GM12878 (cell line): ENCODE results near the gene PI4KA. TPM values are rescaled to one million over a fixed set of nuclear protein-coding genes. Genes with fewer than 3 reads are reported as not detected.

Experiments
- ATAC-seq: fragments of 200-7000 bp; cut with Tn5 transposase; 3 replicates; pipeline ENCODE4 v1.9.1; 2020; ENCODE audit warnings: mild to moderate bottlenecking, moderate library complexity
- BruUV-seq: library from RNA; stranded (reverse); fragments of 400-500 nt; replicated peaks from 2 replicates; lab custom pipeline; 2021; lab: Mats Ljungman, UMichigan
- CTCF ChIA-PET: fragments of 300-600 bp; sonication (Branson Sonifier 250); formaldehyde crosslinking; extraction: SDS; loops from one replicate; lab custom pipeline; 2021; ENCODE audit warnings: inconsistent platforms; lab: Yijun Ruan, JAX
- POLR2A ChIA-PET: fragments of 350-600 bp; formaldehyde crosslinking; extraction: SDS; loops from one replicate; lab custom pipeline; 2021; ENCODE audit warnings: inconsistent platforms; lab: Charles Lee
- RAD21 ChIA-PET: fragments of 300-600 bp; sonication (Branson Sonifier 250); formaldehyde crosslinking; loops from one replicate; lab custom pipeline; 2023; ENCODE audit warnings: antibody characterized with exemption; ENCODE audit not compliant: unreplicated experiment; lab: Charles Lee
- SMC1A ChIA-PET: fragments of 300-600 bp; sonication (Branson Sonifier 250); formaldehyde crosslinking; loops from one replicate; lab custom pipeline; 2023; ENCODE audit not compliant: unreplicated experiment, uncharacterized antibody; lab: Charles Lee
- DNase-seq: peaks from one replicate; pipeline ENCODE4 v3.0.0-alpha.2; 2011; ENCODE audit warnings: low read depth, low spot score
- FAIRE-seq: peaks from 3 replicates; lab custom pipeline; 2011; peaks lifted over from hg19 to GRCh38; lab: Jason Lieb, UNC
- H2AFZ ChIP-seq: 2 replicates; pipeline ENCODE4 v1.6.0; 2011; ENCODE audit warnings: low read depth, low read length, control low read depth; ENCODE audit not compliant: control insufficient read depth
- H3K27ac ChIP-seq: 2 replicates; pipeline ENCODE4 v1.5.1; 2011; ENCODE audit warnings: control low read depth; ENCODE audit not compliant: control insufficient read depth, insufficient read depth
- H3K27me3 ChIP-seq, 2 experiments: replicated peaks in 1 of 2; 2 replicates each; pipeline versions ENCODE4 v1.6.0 to v1.6.1; 2011; ENCODE audit warnings: low read length in 1 of 2; ENCODE audit not compliant: control insufficient read depth in 2 of 2, insufficient read depth in 2 of 2
- H3K36me3 ChIP-seq, 2 experiments: 2 replicates each; pipeline ENCODE4 v1.5.1; 2011; ENCODE audit warnings: low read length in 1 of 2; ENCODE audit not compliant: control insufficient read depth in 2 of 2, insufficient read depth in 2 of 2
- H3K4me1 ChIP-seq: 2 replicates; pipeline ENCODE4 v1.6.1; 2011; ENCODE audit warnings: mild to moderate bottlenecking, low read length, moderate library complexity, mixed read lengths; ENCODE audit not compliant: control insufficient read depth, insufficient read depth
- H3K4me2 ChIP-seq: 2 replicates; pipeline ENCODE4 v1.6.0; 2011; ENCODE audit warnings: control low read depth; ENCODE audit not compliant: control insufficient read depth, insufficient read depth
- H3K4me3 ChIP-seq: fragments of 200-600 bp; sonication (generic); 2 replicates; pipeline ENCODE4 v1.5.1; 2016
- H3K79me2 ChIP-seq: 2 replicates; pipeline ENCODE4 v1.6.0; 2011; ENCODE audit warnings: low read length; ENCODE audit not compliant: control insufficient read depth, insufficient read depth
- H3K9ac ChIP-seq: 2 replicates; pipeline ENCODE4 v1.8.0; 2011; ENCODE audit warnings: low read length, control low read depth, mixed read lengths; ENCODE audit not compliant: control insufficient read depth, insufficient read depth
- H3K9me3 ChIP-seq: replicated peaks from 3 replicates; pipeline ENCODE4 v1.5.1; 2011; ENCODE audit warnings: mild to moderate bottlenecking, low read length; ENCODE audit not compliant: control insufficient read depth, insufficient read depth
- H4K20me1 ChIP-seq: 2 replicates; pipeline ENCODE4 v1.6.0; 2011; ENCODE audit not compliant: control insufficient read depth, insufficient read depth
- BHLHE40 ChIP-seq, 2 experiments: fragments of 450-650 bp in 1 of 2; IDR thresholded peaks; 2 replicates each; pipeline ENCODE4 v1.6.1; 2011 to 2017; ENCODE audit warnings: low read depth in 2 of 2, borderline replicate concordance in 1 of 2, improper control_type of control experiment in 1 of 2, low read length in 1 of 2, mild to moderate bottlenecking in 1 of 2
- BRCA1 ChIP-seq: IDR thresholded peaks from 2 replicates; pipeline ENCODE4 v1.6.1; 2011; ENCODE audit warnings: low read depth, low read length, improper control_type of control experiment
- CBX5 ChIP-seq: sonication (generic); IDR thresholded peaks from 2 replicates; pipeline ENCODE4 v1.6.1; 2016; ENCODE audit warnings: low read depth, moderate library complexity, mild to moderate bottlenecking, inconsistent platforms
- GABPA ChIP-seq: IDR thresholded peaks from 2 replicates; pipeline ENCODE4 v1.6.1; 2014; ENCODE audit warnings: antibody characterized with exemption, low read depth, mild to moderate bottlenecking, inconsistent platforms
- IRF4 ChIP-seq: IDR thresholded peaks from 2 replicates; pipeline ENCODE4 v1.6.1; 2011; ENCODE audit warnings: low read depth, low read length
- MTA3 ChIP-seq: IDR thresholded peaks from 2 replicates; pipeline ENCODE4 v1.6.1; 2012; ENCODE audit warnings: low read length, inconsistent platforms, borderline replicate concordance
- NR2C2 ChIP-seq: IDR thresholded peaks from 2 replicates; pipeline ENCODE4 v1.6.1; 2011; ENCODE audit warnings: borderline replicate concordance, low read depth; ENCODE audit not compliant: control insufficient read depth, insufficient read length
- RFX5 ChIP-seq: IDR thresholded peaks from 2 replicates; pipeline ENCODE4 v1.6.1; 2011; ENCODE audit warnings: low read depth, low read length, improper control_type of control experiment
- SMARCA5 ChIP-seq: fragments of 450-650 bp; IDR thresholded peaks from 2 replicates; pipeline ENCODE4 v1.6.1; 2017; ENCODE audit warnings: mild to moderate bottlenecking
- SREBF2 ChIP-seq: IDR thresholded peaks from 2 replicates; pipeline ENCODE4 v1.6.1; 2012; ENCODE audit warnings: mild to moderate bottlenecking, low read length
- STAT3 ChIP-seq: IDR thresholded peaks from 2 replicates; pipeline ENCODE4 v1.6.1; 2011; ENCODE audit warnings: low read depth, low read length, improper control_type of control experiment
- ZNF217 ChIP-seq: fragments of 450-650 bp; IDR thresholded peaks from 2 replicates; pipeline ENCODE4 v1.6.1; 2017; ENCODE audit warnings: antibody characterized with exemption, mild to moderate bottlenecking
- ZNF24 ChIP-seq: fragments of 450-650 bp; IDR thresholded peaks from 2 replicates; pipeline ENCODE4 v1.6.1; 2017; ENCODE audit warnings: antibody characterized with exemption, mild to moderate bottlenecking
- ZNF622 ChIP-seq: fragments of 450-650 bp; IDR thresholded peaks from 2 replicates; pipeline ENCODE4 v1.6.1; 2017; ENCODE audit warnings: mild to moderate bottlenecking, inconsistent platforms
- WGBS: methylation state at CpG from one replicate; pipeline ENCODE4 v1.1.6; 2016; ENCODE audit warnings: low lambda C conversion rate; ENCODE audit not compliant: insufficient replicate concordance, insufficient coverage; ENCODE audit errors: missing lambda C conversion rate; 5-methylcytosine and 5-hydroxymethylcytosine counted together
- in situ Hi-C: fragments of 300-500 bp; cut with MboI; formaldehyde crosslinking; loops from 9 replicates; pipeline ENCODE4 v1.14.3; 2018; ENCODE audit warnings: mixed read lengths
- intact Hi-C: fragments of 100-400 bp; cut with micrococcal nuclease; formaldehyde crosslinking; loops from one replicate; pipeline ENCODE4 v1.14.2; 2022; ENCODE audit not compliant: unreplicated experiment
- polyA plus RNA-seq, 11 experiments: library from polyadenylated mRNA; depleted of rRNA in 4 of 11; unstranded in 6 of 11; stranded (reverse) in 5 of 11; fragments of >200 nt; fragmentation: Nextera tagmentation in 4 of 11; fragmentation: Illumina TruSeq in 1 of 11; extraction: Ambion mirVana in 4 of 11; extraction: Trizol in 1 of 11; gene quantifications; 1 replicate in 1 of 11; 2 replicates in 10 of 11; pipeline versions ENCODE4 v1.2.1 to v1.2.3, GENCODE V29; 2011 to 2016; ENCODE audit warnings: inconsistent platforms in 2 of 11, missing spikeins in 2 of 11, low read depth in 1 of 11
- total RNA-seq, 4 experiments: library from RNA; depleted of rRNA in 3 of 4; stranded (reverse); fragments of >200 nt in 3 of 4; fragmentation: Illumina TruSeq in 1 of 4; extraction: Trizol in 1 of 4; gene quantifications; 2 replicates each; pipeline versions ENCODE4 v1.2.1 to v1.2.3, GENCODE V29; 2013 to 2021
- TF ChIP-seq, protein P1 (sequence below): IDR thresholded peaks from 2 replicates; pipeline ENCODE4 v1.6.1; 2011; ENCODE audit warnings: low read depth, mild to moderate bottlenecking, low read length, moderate library complexity, borderline replicate concordance; ENCODE audit errors: extremely low read depth
- TF ChIP-seq, protein P2 (sequence below): fragments of 450-650 bp; IDR thresholded peaks from 2 replicates; pipeline ENCODE4 v1.6.1; 2017; ENCODE audit warnings: mild to moderate bottlenecking, moderate library complexity

Gene PI4KA
- total and polyA plus RNA-seq, 10 of the 15 experiments (the other 5 are each of a cell fraction or from before 2014, with no cell fraction given), result 4.2 to 78.4 (median 42.1) TPM

DNA sequence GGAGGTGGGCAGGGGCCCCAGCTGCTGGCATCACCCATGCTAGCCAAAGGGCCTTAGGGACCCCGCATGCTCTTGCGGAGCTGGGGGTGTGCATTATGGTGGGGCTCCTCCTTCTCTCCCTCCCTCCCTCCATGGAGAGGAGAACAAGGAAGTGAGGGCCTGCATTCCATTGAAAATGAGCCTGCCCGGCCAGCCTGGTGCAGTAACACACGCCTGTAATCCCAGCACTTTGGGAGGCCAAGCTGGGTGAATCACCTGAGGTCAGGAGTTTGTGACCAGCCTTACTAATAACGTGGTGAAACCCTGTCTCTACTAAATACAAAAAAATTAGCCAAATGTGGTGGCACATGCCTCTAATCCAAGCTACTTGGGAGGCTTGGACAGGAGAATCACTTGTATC, 22.6 kb upstream of the PI4KA start:
- in situ Hi-C loops, result no loop called here
- Histone ChIP-seq H3K9me3 (no peaks in the 10 kb centered on the region), H3K27ac (no peak overlapping the region), H3K79me2 (no peaks in the 10 kb centered on the region), H3K36me3 (peaks cover 3 to 8% of the 10 kb centered on the region in 2 experiments), H2AFZ (no peak overlapping the region), H3K27me3 (no peaks in the 10 kb centered on the region), H4K20me1 (no peaks in the 10 kb centered on the region), H3K4me2 (no peak overlapping the region), H3K9ac (no peak overlapping the region), H3K4me1 (no peaks in the 10 kb centered on the region), H3K4me3 (no peak overlapping the region)
- no TSS peak for BruUV-seq
- ATAC-seq (no peak), DNase-seq (no peak), FAIRE-seq (no peak)
- CTCF ChIA-PET, result no interaction called here
- POLR2A ChIA-PET, result interaction anchor here (0.6 to 0.7 kb wide), 2 partner anchors 10 to 22 kb away, joined by 3 read pairs; no protein-coding TSS in a partner anchor
- 96% methylated on average over 4 of the region's 5 CpGs for WGBS
- SMC1A ChIA-PET, result interaction anchor here (1.0 kb wide), 1 partner anchor 18 kb away, joined by 3 read pairs; no protein-coding TSS in a partner anchor
- RAD21 ChIA-PET, result no interaction called here
- no peak for TF ChIP-seq IRF4
- TF ChIP-seq CBX5, result no peak
- TF ChIP-seq GABPA, result no peak
- TF ChIP-seq BHLHE40 (IDR thresholded peaks at IDR 0.05; ENCODE audit: borderline replicate concordance in 1 of 2, low read depth in 2 of 2, low read length in 1 of 2), result no peak
- TF ChIP-seq SMARCA5, result no peak
- no peak for TF ChIP-seq ZNF24
- no peak for TF ChIP-seq NR2C2
- TF ChIP-seq MTA3, result no peak
- no peak for TF ChIP-seq SREBF2
- TF ChIP-seq, protein P1, sequence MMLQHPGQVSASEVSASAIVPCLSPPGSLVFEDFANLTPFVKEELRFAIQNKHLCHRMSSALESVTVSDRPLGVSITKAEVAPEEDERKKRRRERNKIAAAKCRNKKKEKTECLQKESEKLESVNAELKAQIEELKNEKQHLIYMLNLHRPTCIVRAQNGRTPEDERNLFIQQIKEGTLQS, result no peak
- no peak for TF ChIP-seq STAT3
- TF ChIP-seq, protein P2, sequence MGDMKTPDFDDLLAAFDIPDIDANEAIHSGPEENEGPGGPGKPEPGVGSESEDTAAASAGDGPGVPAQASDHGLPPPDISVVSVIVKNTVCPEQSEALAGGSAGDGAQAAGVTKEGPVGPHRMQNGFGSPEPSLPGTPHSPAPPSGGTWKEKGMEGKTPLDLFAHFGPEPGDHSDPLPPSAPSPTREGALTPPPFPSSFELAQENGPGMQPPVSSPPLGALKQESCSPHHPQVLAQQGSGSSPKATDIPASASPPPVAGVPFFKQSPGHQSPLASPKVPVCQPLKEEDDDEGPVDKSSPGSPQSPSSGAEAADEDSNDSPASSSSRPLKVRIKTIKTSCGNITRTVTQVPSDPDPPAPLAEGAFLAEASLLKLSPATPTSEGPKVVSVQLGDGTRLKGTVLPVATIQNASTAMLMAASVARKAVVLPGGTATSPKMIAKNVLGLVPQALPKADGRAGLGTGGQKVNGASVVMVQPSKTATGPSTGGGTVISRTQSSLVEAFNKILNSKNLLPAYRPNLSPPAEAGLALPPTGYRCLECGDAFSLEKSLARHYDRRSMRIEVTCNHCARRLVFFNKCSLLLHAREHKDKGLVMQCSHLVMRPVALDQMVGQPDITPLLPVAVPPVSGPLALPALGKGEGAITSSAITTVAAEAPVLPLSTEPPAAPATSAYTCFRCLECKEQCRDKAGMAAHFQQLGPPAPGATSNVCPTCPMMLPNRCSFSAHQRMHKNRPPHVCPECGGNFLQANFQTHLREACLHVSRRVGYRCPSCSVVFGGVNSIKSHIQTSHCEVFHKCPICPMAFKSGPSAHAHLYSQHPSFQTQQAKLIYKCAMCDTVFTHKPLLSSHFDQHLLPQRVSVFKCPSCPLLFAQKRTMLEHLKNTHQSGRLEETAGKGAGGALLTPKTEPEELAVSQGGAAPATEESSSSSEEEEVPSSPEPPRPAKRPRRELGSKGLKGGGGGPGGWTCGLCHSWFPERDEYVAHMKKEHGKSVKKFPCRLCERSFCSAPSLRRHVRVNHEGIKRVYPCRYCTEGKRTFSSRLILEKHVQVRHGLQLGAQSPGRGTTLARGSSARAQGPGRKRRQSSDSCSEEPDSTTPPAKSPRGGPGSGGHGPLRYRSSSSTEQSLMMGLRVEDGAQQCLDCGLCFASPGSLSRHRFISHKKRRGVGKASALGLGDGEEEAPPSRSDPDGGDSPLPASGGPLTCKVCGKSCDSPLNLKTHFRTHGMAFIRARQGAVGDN, result no peak
- no peak for TF ChIP-seq BRCA1
- TF ChIP-seq RFX5, result no peak
- TF ChIP-seq ZNF217, result no peak
- TF ChIP-seq ZNF622, result no peak
- intact Hi-C loops, result no loop called here
